Mucosa of rectum (tissue), 2 donors: ENCODE results near the gene SNAPC3.
A peak's percentile ranks its signal among the peaks of the same experiment; 100 is the strongest.
"Not testable (repeated sequence)": the region's sequence is repeated elsewhere in the genome, so short reads cannot be mapped to it uniquely, and the experiment has no call there.

Experiments
- H3K27ac ChIP-seq, 2 donors: one replicate each; pipeline ENCODE4 v1.7.0; 2013; ENCODE audit warnings: inconsistent platforms in 2 of 2, low read depth in 2 of 2, low read length in 2 of 2
- H3K27me3 ChIP-seq, 2 donors: one replicate each; pipeline ENCODE4 v1.7.0; 2013; ENCODE audit warnings: low read length in 2 of 2; ENCODE audit not compliant: control insufficient read depth in 2 of 2, insufficient read depth in 2 of 2
- H3K36me3 ChIP-seq, 2 donors: one replicate each; pipeline ENCODE4 v1.7.0; 2013; ENCODE audit warnings: low read length in 2 of 2; ENCODE audit not compliant: control insufficient read depth in 2 of 2, insufficient read depth in 2 of 2
- H3K4me1 ChIP-seq, 2 donors: one replicate each; pipeline ENCODE4 v1.7.0; 2013; ENCODE audit warnings: low read length in 2 of 2, mild to moderate bottlenecking in 1 of 2; ENCODE audit not compliant: control insufficient read depth in 2 of 2, insufficient read depth in 2 of 2
- H3K4me3 ChIP-seq, 2 donors: one replicate each; pipeline ENCODE4 v1.7.0; 2013; ENCODE audit warnings: low read length in 2 of 2
- H3K9ac ChIP-seq, 2 donors: one replicate each; pipeline ENCODE4 v1.7.0; 2013; ENCODE audit warnings: low read length in 2 of 2, low read depth in 1 of 2, mild to moderate bottlenecking in 1 of 2
- H3K9me3 ChIP-seq, 2 donors: one replicate each; pipeline ENCODE4 v1.7.0; 2013; ENCODE audit warnings: low read length in 2 of 2; ENCODE audit not compliant: control insufficient read depth in 2 of 2
- donor health status: healthy.
- donor health status: Normal muscosa, but diverticular disease.

SNAPC3 gene

GRCh38 chr9:15421532-15421931 is 1.1 kb upstream of the SNAPC3 start:
- no peak overlapping the region for H3K9ac ChIP-seq
- no peaks in the 10 kb centered on the region for H3K9me3 ChIP-seq
- no peak overlapping the region for H3K4me3 ChIP-seq
- peaks cover 9 to 12% of the 10 kb centered on the region in 2 donors for H3K36me3 ChIP-seq
- no peaks in the 10 kb centered on the region for H3K27me3 ChIP-seq
- H3K4me1 ChIP-seq = peaks cover 17 to 19% of the 10 kb centered on the region in 2 donors
- H3K27ac ChIP-seq = peak overlapping the region; percentile 93 to 95

GRCh38 chr9:15421990-15422371 is 695 bp upstream of the SNAPC3 start:
- Histone ChIP-seq H3K36me3 (peaks cover 9 to 14% of the 10 kb centered on the region in 2 donors), H3K9me3 (no peaks in the 10 kb centered on the region), H3K27me3 (no peaks in the 10 kb centered on the region), H3K9ac (peak overlapping the region; percentile 95 to 96), H3K4me3 (peak overlapping the region; percentile 79 to 96), H3K4me1 (peaks cover 18 to 19% of the 10 kb centered on the region in 2 donors), H3K27ac (peak overlapping the region; percentile 93 to 95)

- H3K9me3 ChIP-seq = no peaks in the 10 kb centered on the region
- H3K4me1 ChIP-seq = peaks cover 19 to 20% of the 10 kb centered on the region in 2 donors
- peak overlapping the region; percentile 94 to 96 for H3K9ac ChIP-seq
- H3K4me3 ChIP-seq = peak overlapping the region; percentile 96 to 97
- H3K27ac ChIP-seq = peak overlapping the region; percentile 86 to 93
- no peaks in the 10 kb centered on the region for H3K27me3 ChIP-seq
- peaks cover 9 to 14% of the 10 kb centered on the region in 2 donors for H3K36me3 ChIP-seq
Observed at GRCh38 chr9:15423231-15423985, 732 bp downstream of the SNAPC3 start.

GRCh38 chr9:15426019-15426418 is 3.3 kb downstream of the SNAPC3 start:
- no peaks in the 10 kb centered on the region for H3K9me3 ChIP-seq
- H3K36me3 ChIP-seq = peaks cover 14% of the 10 kb centered on the region in 2 donors
- H3K4me1 ChIP-seq = peaks cover 23 to 32% of the 10 kb centered on the region in 2 donors
- H3K4me3 ChIP-seq = peak overlapping the region in 1 of 2 donors; percentile 4
- no peak overlapping the region for H3K9ac ChIP-seq
- H3K27me3 ChIP-seq = no peaks in the 10 kb centered on the region
- no peak overlapping the region for H3K27ac ChIP-seq

- not testable (repeated sequence) for H3K9ac ChIP-seq, H3K27me3 ChIP-seq, H3K9me3 ChIP-seq, H3K27ac ChIP-seq, H3K4me3 ChIP-seq
- Histone ChIP-seq H3K36me3 (peaks cover 14% of the 10 kb centered on the region in 2 donors), H3K4me1 (peaks cover 16 to 28% of the 10 kb centered on the region in 2 donors)
Observed at GRCh38 chr9:15427702-15428101, 5.0 kb downstream of the SNAPC3 start.

GRCh38 chr9:15430920-15431844 is 8.5 kb downstream of the SNAPC3 start:
- Histone ChIP-seq H3K9ac (peak overlapping the region in 1 of 2 donors; percentile 5), H3K27ac (peak overlapping the region; percentile 69 to 81), H3K27me3 (no peaks in the 10 kb centered on the region), H3K4me1 (peaks cover 8 to 22% of the 10 kb centered on the region in 2 donors), H3K9me3 (no peaks in the 10 kb centered on the region), H3K36me3 (peaks cover 18 to 19% of the 10 kb centered on the region in 2 donors), H3K4me3 (peak overlapping the region; percentile 6 to 48)

- H3K27me3 ChIP-seq = no peaks in the 10 kb centered on the region
- no peak overlapping the region for H3K4me3 ChIP-seq
- H3K4me1 ChIP-seq = peaks cover 7 to 16% of the 10 kb centered on the region in 2 donors
- peaks cover 17 to 19% of the 10 kb centered on the region in 2 donors for H3K36me3 ChIP-seq
- H3K9me3 ChIP-seq = no peaks in the 10 kb centered on the region
- H3K27ac ChIP-seq = no peak overlapping the region
- no peak overlapping the region for H3K9ac ChIP-seq
Observed at GRCh38 chr9:15433191-15433590, 10.5 kb downstream of the SNAPC3 start.

- Histone ChIP-seq H3K4me3 (no peak overlapping the region), H3K36me3 (peaks cover 17 to 19% of the 10 kb centered on the region in 2 donors), H3K9me3 (no peaks in the 10 kb centered on the region), H3K27me3 (no peaks in the 10 kb centered on the region), H3K9ac (no peak overlapping the region), H3K27ac (no peak overlapping the region), H3K4me1 (peaks cover 7 to 16% of the 10 kb centered on the region in 2 donors)
Observed at GRCh38 chr9:15433661-15434060, 11.0 kb downstream of the SNAPC3 start.

- Histone ChIP-seq H3K9me3 (no peaks in the 10 kb centered on the region), H3K4me1 (no peaks in the 10 kb centered on the region), H3K36me3 (peaks cover 26 to 29% of the 10 kb centered on the region in 2 donors), H3K27me3 (no peaks in the 10 kb centered on the region), H3K27ac (no peak overlapping the region), H3K4me3 (no peak overlapping the region), H3K9ac (no peak overlapping the region)
Observed at GRCh38 chr9:15438891-15439290, 16.2 kb downstream of the SNAPC3 start.

- H3K9ac ChIP-seq, H3K4me1 ChIP-seq, H3K9me3 ChIP-seq, H3K27me3 ChIP-seq, H3K4me3 ChIP-seq, H3K27ac ChIP-seq: not testable (repeated sequence)
- H3K36me3 ChIP-seq = peaks cover 44 to 45% of the 10 kb centered on the region in 2 donors
Observed at GRCh38 chr9:15441841-15442240, 19.2 kb downstream of the SNAPC3 start.
